ENCODE results near the gene ERAP2.
A peak's percentile ranks its signal among the peaks of the same experiment; 100 is the strongest.
"Not testable (repeated sequence)": the region's sequence is repeated elsewhere in the genome, so short reads cannot be mapped to it uniquely, and the experiment has no call there.

ERAP2 gene

GRCh38 chr5:96876292-96876850, at the start of gene ERAP2:
Gene ERAP2, plus strand, starts transcription at chr5:96876500. Its CDS starts 3,186 bp downstream, at chr5:96879686.
- DNase-seq (ENCODE audit: low read depth): peak; percentile 57

GRCh38 chr5:96829297-96829696, 47.0 kb upstream of the ERAP2 start:
- DNase-seq (ENCODE audit: low read depth): no peak

DNA sequence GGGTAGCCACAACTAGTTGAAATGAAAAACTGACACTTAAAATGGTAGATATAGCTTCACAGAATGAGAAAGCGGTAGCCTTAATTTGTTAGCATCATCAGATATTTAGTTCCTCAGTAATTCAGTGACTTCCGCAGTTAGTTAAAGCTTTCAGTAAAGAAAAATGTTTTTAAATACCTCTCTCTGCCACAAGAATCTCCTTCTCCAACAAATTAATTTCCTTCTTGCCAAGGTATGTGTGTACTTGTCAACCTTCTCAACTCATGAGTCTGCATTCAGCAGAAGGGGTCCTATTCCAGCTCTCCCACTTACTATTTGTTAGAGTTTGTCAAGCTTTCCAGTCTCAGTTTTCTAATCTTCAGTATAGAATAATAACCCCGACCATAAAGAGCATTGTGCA, 42.3 kb upstream of the ERAP2 start:
- no peak for DNase-seq (ENCODE audit: low read depth)

DNA sequence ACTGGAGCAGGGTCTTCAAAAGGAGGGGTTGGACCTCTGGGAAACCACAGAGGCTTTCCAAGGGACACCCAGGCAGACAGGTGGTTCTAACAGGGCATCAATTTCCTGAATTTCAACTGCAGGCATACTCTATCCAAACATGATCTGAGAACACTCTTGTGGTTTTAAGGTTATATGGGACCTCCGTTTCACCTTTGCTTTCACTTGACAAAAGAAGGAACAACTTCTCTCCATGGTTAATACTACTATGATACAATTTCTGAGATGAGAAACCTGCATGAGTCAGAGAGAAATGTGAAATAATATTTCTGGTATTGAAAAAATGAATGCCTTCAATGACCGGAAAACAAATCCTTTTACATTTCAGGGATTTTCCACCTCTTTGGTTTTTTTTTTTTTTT, 40.5 kb upstream of the ERAP2 start:
- no peak for DNase-seq (ENCODE audit: low read depth)

DNA sequence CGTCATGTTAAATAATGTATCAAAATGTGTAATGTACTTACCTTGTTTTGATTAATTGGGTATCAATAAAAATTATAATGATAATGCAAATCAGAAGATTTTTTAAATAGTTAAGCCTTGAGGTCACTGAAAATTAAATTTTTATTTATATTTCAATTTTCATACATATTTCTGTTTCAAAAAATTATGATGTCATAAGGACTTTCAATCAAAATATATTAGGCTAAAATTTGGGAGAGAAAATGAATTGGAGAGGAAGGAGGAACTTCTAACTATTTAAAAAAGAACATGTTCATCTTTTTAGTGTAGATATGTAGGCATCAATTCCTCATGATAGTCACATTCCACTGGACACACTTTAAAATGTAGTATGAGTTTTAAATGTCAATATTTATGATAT, 39.5 kb upstream of the ERAP2 start:
- no peak for DNase-seq (ENCODE audit: low read depth)

GRCh38 chr5:96837303-96837702, 39.0 kb upstream of the ERAP2 start:
- no peak for DNase-seq (ENCODE audit: low read depth)

GRCh38 chr5:96838201-96839070, 37.9 kb upstream of the ERAP2 start:
- DNase-seq (ENCODE audit: low read depth): no peak

DNA sequence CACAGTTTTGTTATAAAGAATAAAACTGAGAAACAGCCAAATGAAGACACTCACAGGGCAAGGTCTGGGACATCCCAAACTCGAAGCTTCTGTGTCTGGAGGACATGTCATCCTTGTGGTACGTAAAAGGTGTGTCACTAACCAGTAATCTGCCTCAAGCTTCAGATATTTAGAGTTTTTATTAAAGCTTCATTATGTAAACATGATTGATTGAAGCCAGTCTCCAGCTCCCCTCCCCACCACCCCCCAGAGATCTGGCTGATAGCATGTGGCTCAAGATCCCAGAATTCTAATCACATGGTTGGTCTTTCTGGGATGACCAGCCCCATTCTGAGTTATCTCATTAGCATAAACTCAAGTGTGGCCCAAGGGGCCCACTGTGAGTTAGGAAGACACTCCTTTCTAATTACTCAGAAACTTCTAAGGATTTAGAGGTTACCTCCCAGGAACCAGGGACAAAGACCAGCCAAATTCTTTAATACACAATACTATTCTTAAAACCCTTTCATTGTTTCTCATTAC, 37.2 kb upstream of the ERAP2 start:
- no peak for DNase-seq (ENCODE audit: low read depth)

DNA sequence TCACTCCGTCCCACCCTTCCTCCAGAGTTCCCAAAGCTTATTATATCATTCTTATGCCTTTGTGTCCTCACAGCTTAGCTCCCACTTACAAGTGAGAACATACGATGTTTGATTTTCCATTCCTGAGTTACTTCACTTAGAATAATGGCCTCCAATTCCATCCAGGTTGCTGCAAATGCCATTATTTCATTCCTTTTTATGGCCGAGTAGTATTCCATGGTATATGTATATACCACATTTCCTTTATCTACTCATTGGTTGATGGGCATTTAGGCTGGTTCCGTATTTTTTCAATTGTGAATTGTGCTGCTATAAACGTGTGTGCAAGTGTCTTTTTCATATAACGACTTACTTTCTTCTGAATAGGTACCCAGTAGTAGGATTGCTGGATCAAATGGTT, 34.4 kb upstream of the ERAP2 start:
- not testable (repeated sequence) for DNase-seq (ENCODE audit: low read depth)

- DNase-seq (ENCODE audit: low read depth): no peak
Observed at GRCh38 chr5:96843140-96843539, 33.2 kb upstream of the ERAP2 start.

- DNase-seq (ENCODE audit: low read depth): no peak
Observed at GRCh38 chr5:96844481-96844990, 31.8 kb upstream of the ERAP2 start.

DNA sequence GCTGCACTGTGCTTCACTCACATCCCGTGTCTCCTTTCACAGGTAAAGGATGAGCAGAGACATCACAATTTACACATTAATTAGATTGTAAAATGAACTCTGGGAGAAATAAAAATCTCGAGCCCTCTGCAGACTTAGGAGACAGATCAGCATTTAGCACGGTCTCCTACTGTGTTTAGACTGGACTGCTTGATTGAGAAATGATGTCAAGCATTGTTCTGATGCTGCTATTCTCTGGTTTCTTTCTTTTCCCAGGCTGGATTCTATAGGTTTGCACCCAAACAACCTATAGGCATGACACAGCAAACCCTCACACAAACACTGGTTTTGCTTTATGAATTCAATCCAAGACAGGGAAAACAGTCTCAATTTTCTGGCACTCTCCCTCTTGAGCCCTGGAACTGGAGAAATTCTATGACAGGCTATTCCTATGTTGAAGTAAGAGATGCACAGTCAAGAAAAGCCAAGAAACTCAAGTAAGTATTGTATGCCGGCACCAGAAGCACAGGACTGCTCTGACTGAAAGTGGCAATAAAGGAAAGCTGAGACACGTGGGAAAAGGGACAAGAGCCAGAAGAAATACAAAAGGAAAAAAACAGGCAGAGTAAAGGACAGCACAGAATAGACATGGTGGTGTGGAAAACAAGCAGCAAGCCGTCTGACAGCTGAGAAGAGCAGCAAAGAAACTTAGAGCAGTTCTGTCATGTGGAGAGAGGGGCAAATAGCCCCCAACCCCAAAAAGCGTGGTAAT, 24.8 kb upstream of the ERAP2 start:
- no peak for DNase-seq (ENCODE audit: low read depth)

GRCh38 chr5:96852759-96853158, 23.5 kb upstream of the ERAP2 start:
- DNase-seq (ENCODE audit: low read depth): no peak

- DNase-seq (ENCODE audit: low read depth): no peak
Observed at GRCh38 chr5:96854067-96854466, 22.2 kb upstream of the ERAP2 start.

DNA sequence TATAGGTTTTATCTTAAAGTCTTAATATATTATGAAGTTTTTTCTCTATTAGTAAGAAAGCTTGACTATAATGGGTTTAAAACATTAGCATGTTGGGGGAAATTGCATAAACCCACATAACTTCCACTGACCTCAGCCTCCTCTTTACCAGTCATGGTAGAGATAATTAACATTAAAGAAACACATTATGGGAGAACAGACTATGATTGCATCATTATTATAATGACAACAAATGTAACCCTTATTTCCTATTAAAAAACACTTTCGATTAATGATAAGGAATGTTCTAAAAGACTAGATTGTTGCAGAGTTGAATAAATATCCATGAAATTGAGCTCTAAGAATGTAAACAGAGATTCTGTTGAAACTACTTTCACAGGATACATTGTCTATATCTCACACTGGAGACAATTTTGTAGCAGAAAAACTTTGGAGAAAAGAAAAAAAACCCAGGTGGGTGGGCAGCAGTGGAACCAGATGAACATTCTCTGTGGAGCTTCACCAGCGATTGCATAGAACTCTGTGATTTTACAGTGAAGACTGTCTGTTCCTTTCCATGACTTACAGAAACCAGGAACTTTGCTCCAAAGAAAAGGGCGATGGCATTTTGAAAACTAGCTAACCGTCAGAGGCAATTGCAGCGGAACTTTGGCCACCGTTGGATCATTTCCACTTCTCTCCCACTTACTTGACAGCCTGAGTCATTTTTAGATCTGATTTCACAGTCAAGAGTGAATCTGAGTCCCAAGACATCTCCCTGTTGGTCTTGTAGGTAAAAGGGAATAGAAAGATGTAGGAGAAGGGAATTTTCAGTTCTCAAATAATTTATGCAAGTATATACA, 21.0 kb upstream of the ERAP2 start:
- DNase-seq (ENCODE audit: low read depth): peak; percentile 35

- no peak for DNase-seq (ENCODE audit: low read depth)
Observed at GRCh38 chr5:96856371-96856770, 19.9 kb upstream of the ERAP2 start.

- DNase-seq (ENCODE audit: low read depth): no peak
Observed at GRCh38 chr5:96857454-96857853, 18.8 kb upstream of the ERAP2 start.

GRCh38 chr5:96857924-96858323, 18.4 kb upstream of the ERAP2 start:
- DNase-seq (ENCODE audit: low read depth): no peak

DNA sequence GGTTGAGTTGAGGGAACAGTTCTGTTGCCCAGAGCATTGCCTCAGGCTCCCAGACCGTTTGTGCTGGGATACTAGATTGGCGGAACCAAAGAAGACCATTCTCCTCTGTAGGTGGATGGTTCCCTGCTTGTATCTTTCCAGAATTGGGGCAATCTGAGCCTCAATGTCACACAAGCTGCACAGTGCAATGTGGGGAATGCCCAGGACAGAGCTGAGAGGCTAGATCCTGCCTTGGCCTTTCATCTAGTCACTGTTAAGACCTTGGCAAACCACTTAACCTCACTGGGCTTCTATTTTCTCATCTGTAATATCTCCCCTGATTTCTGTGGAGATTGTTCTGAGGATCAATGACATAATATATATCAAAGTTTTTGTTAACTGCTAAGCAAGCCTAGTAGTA, 16.9 kb upstream of the ERAP2 start:
- DNase-seq (ENCODE audit: low read depth): no peak

DNA sequence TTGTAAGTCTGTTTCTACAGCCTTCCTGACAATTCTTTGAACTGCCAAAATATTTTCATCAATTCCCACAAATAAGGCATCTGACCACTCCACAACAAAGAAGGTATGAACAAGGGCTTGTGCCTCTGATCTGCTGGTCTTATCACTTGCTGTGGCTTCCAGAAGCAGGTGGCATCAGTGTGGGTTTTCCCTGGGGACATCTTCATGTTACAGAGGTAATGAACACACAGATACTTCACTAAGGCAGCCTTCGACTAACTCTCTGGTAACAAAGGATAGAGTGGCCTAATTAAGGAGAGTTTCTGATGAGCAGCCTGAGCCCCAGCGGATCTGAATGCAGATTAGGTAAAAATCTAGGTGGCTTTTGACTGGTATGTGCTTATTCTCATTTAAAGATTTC, 15.2 kb upstream of the ERAP2 start:
- no peak for DNase-seq (ENCODE audit: low read depth)

- DNase-seq (ENCODE audit: low read depth): no peak
Observed at GRCh38 chr5:96863114-96863513, 13.2 kb upstream of the ERAP2 start.
